ENCODE data around the gene IMPA2. TPM values are rescaled to one million over a fixed set of nuclear protein-coding genes. Genes with fewer than 3 reads are reported as not detected.
"Not testable (repeated sequence)": the region's sequence is repeated elsewhere in the genome, so short reads cannot be mapped to it uniquely, and the experiment has no call there.

IMPA2 gene
- total RNA-seq, 1 donor from 2014 or later = 53.4 TPM

DNA sequence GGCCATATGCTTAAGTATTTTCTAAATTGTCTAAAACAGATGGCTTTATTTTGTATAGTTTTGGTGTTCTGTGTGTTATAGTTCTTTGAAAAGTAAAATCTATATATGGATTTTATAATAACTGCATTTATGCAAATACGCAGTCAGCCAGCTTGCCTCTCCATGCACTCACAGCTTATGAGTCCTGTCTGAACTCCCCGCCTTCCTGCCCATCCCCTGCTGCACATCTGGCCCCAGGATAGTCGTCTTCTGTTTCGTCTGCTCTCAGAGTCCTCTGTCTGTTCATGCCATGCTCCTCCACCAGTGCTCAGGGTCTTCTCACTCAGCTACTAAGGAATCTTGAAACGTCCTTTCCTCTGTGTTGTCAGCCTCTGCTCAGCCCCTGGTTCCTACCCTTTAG is 84.1 kb downstream of the IMPA2 start:
- no peak for DNase-seq (ENCODE audit: low spot score, unreplicated experiment)
- Mint-ChIP-seq H3K27ac (no peak overlapping the region), H3K27me3 (peaks cover 5% of the 10 kb centered on the region), H3K4me1 (ENCODE audit: low read depth) (no peaks in the 10 kb centered on the region), H3K36me3 (ENCODE audit: insufficient read depth) (no peaks in the 10 kb centered on the region), H3K4me3 (ENCODE audit: low read depth) (no peak overlapping the region), H3K9me3 (ENCODE audit: low read depth) (no peaks in the 10 kb centered on the region)
- TF ChIP-seq, protein P1, sequence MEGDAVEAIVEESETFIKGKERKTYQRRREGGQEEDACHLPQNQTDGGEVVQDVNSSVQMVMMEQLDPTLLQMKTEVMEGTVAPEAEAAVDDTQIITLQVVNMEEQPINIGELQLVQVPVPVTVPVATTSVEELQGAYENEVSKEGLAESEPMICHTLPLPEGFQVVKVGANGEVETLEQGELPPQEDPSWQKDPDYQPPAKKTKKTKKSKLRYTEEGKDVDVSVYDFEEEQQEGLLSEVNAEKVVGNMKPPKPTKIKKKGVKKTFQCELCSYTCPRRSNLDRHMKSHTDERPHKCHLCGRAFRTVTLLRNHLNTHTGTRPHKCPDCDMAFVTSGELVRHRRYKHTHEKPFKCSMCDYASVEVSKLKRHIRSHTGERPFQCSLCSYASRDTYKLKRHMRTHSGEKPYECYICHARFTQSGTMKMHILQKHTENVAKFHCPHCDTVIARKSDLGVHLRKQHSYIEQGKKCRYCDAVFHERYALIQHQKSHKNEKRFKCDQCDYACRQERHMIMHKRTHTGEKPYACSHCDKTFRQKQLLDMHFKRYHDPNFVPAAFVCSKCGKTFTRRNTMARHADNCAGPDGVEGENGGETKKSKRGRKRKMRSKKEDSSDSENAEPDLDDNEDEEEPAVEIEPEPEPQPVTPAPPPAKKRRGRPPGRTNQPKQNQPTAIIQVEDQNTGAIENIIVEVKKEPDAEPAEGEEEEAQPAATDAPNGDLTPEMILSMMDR (IDR thresholded peaks at IDR 0.05; ENCODE audit: unreplicated experiment) = no peak

DNA sequence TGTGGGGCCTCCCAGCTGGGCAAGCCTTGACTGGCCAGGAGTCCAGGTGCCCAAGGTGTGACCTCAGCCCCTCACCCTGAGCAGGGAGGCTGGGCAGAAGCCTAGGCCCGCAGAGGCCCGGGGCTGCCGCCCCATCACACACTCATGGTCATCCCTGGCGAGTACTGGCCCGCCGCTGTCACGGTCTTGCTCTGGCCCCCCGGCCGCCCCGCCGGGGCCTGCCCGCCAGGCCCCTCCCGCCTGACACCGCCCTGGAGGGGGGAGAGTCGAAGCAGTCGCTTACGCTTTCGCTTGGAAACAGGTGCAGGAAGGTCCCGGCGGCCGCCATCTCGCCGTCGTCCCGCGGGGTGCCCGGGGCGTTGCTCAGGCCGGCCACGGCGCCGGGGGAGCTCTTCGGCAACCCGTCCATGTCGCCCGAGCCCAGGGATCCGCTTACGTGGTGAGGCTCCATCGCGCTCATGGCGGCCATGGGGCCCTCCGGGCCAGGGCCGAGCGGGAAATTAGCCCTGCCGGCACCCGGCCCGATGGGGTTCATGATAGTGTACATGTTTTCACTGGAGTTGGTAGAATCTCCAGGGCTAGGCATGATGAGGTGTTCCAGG is 85.7 kb downstream of the IMPA2 start:
- no peak for DNase-seq (ENCODE audit: low spot score, unreplicated experiment)
- TF ChIP-seq, protein P1 (IDR thresholded peaks at IDR 0.05; ENCODE audit: unreplicated experiment) = no peak
- Mint-ChIP-seq H3K27me3 (peaks cover 5% of the 10 kb centered on the region), H3K27ac (no peak overlapping the region), H3K36me3 (ENCODE audit: insufficient read depth) (no peaks in the 10 kb centered on the region), H3K4me3 (ENCODE audit: low read depth) (no peak overlapping the region), H3K9me3 (ENCODE audit: low read depth) (no peaks in the 10 kb centered on the region), H3K4me1 (ENCODE audit: low read depth) (no peaks in the 10 kb centered on the region)

DNA sequence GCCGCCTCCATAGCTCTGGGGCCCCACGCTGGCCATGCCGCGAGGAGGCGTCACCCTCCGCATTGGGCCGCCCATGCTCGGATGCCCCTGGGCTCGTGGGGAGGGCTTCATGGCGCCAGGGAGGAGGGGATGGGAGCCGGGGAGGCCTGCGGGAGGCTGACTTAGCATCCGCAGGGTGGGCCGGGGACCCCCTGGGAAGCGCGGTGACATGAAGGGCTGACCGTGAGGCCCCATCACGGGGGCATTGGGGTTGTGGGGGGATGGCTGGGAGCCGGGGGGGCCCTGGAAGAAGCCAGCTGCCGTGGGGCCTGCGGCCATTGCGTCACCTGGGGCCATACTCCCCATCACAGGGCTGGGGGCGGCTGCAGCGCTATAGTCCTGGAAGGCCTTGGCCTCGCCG is 86.4 kb downstream of the IMPA2 start:
- Mint-ChIP-seq H3K27me3 (peaks cover 7% of the 10 kb centered on the region), H3K36me3 (ENCODE audit: insufficient read depth) (no peaks in the 10 kb centered on the region), H3K4me3 (ENCODE audit: low read depth) (no peak overlapping the region), H3K9me3 (ENCODE audit: low read depth) (no peaks in the 10 kb centered on the region), H3K4me1 (ENCODE audit: low read depth) (no peaks in the 10 kb centered on the region), H3K27ac (no peak overlapping the region)
- DNase-seq (ENCODE audit: low spot score, unreplicated experiment) = no peak
- TF ChIP-seq, protein P1 (IDR thresholded peaks at IDR 0.05; ENCODE audit: unreplicated experiment) = no peak

DNA sequence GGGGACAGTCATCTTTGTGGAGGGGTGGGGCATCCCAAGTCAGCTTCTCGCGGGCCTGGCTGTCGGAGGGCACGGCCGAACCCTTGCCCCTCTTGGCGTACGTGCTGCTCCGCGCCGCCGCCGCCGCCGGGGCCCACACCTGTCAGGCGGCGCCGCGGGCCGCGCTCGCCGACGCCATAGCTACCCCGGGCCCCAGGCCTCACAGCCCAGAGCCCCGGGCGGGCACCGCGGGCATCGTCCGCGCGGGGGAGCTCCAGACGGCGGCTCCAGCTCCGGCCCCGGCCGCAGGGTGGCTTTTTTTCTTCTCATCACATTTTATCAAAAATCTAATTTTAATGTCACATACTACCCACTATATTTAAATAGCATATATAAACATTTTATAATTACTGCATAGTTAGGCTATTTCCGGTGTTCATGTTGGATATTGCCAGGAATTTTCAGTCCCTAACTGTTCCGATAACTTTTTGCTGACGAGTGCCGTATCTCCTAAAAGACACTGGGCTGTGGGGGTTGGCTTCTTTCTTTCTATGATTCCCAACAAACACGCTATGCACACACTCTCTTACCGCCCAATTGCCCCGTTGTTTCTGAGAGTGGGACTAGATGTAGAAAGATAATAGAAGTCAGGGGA is 87.1 kb downstream of the IMPA2 start:
- not testable (repeated sequence) for H3K4me1 Mint-ChIP-seq (ENCODE audit: low read depth); H3K9me3 Mint-ChIP-seq (ENCODE audit: low read depth); H3K27me3 Mint-ChIP-seq; H3K4me3 Mint-ChIP-seq (ENCODE audit: low read depth); DNase-seq (ENCODE audit: low spot score, unreplicated experiment); H3K36me3 Mint-ChIP-seq (ENCODE audit: insufficient read depth); H3K27ac Mint-ChIP-seq

DNA sequence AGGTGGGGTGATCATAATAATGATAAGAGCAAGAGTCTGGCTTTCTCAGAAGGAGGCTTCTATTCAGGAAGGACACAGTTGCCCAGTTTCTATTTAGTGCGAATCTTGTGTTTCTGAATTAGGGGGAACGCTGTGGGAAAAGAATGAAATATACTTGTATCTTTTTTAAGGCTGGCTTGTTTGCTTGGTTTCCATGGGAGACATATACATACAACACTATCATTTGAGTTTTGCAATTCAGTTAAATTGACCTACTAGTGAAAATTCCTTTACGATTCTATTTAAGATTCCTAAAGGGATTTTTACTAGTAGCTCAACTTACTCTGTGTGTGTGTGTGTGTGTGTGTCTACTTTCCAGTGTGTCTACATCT is 87.6 kb downstream of the IMPA2 start:
- Mint-ChIP-seq H3K27me3 (peaks cover 7% of the 10 kb centered on the region), H3K27ac (no peak overlapping the region), H3K4me1 (ENCODE audit: low read depth) (no peaks in the 10 kb centered on the region), H3K9me3 (ENCODE audit: low read depth) (no peaks in the 10 kb centered on the region), H3K36me3 (ENCODE audit: insufficient read depth) (no peaks in the 10 kb centered on the region), H3K4me3 (ENCODE audit: low read depth) (no peak overlapping the region)
- TF ChIP-seq, protein P1 (IDR thresholded peaks at IDR 0.05; ENCODE audit: unreplicated experiment) = no peak
- no peak for DNase-seq (ENCODE audit: low spot score, unreplicated experiment)

DNA sequence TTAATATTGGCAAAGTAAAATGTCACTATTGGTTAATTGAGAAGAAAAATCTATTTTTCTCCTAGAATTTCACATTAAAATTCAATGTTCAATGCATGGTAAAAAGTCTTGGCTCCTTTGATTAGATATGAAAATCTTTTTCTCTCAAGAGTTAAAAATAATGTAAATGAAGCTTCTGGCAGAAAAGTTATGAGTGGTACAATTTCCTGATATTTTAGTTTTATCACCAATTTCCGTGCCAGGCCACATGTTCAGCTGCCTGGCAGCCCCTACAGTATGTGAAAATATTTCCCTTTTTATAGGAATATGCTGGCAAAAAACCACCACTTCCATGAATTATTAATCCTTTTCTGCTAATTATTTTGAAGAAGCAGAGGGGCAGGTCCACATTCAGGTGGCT is 89.8 kb downstream of the IMPA2 start:
- H3K27ac Mint-ChIP-seq; H3K4me1 Mint-ChIP-seq (ENCODE audit: low read depth); H3K9me3 Mint-ChIP-seq (ENCODE audit: low read depth); DNase-seq (ENCODE audit: low spot score, unreplicated experiment); H3K36me3 Mint-ChIP-seq (ENCODE audit: insufficient read depth); H3K4me3 Mint-ChIP-seq (ENCODE audit: low read depth): not testable (repeated sequence)
- peaks cover 20% of the 10 kb centered on the region for H3K27me3 Mint-ChIP-seq
